Thyroid gland (tissue), 4 donors: Measurements from ENCODE around the gene XRCC4. TPM values are rescaled to one million over a fixed set of nuclear protein-coding genes. Genes with fewer than 3 reads are reported as not detected.

ENCODE experiments used
- DNase-seq, 2 donors: peaks; one replicate each; pipeline ENCODE4 v3.0.0-alpha.2; 2019
- H3K27ac ChIP-seq, 3 donors: fragments of 200-600 bp; sonication (generic); 1 replicate in 2 of 3; 2 replicates in 1 of 3; pipeline ENCODE4 v1.5.1; 2016 to 2019; ENCODE audit warnings: mild to moderate bottlenecking in 1 of 3, moderate library complexity in 1 of 3
- H3K27me3 ChIP-seq: fragments of 200-600 bp; sonication (generic); one replicate; pipeline ENCODE4 v1.5.1; 2019
- H3K36me3 ChIP-seq, 2 donors: fragments of 200-600 bp; sonication (generic); one replicate each; pipeline ENCODE4 v1.5.1; 2016 to 2019
- H3K4me1 ChIP-seq, 2 donors: fragments of 200-600 bp; sonication (generic); one replicate each; pipeline ENCODE4 v1.5.1; 2017 to 2019
- H3K4me3 ChIP-seq, 3 donors: fragments of 200-600 bp; sonication (generic); replicated peaks in 1 of 3; 1 replicate in 2 of 3; 2 replicates in 1 of 3; pipeline ENCODE4 v1.5.1; 2016; ENCODE audit warnings: mild to moderate bottlenecking in 1 of 3
- H3K9me3 ChIP-seq: fragments of 200-600 bp; sonication (generic); one replicate; pipeline ENCODE4 v1.5.1; 2017
- CTCF ChIP-seq, 6 experiments: fragments of 200-600 bp in 3 of 6; fragments of 450-650 bp in 3 of 6; sonication (generic) in 3 of 6; IDR thresholded peaks; one replicate each; pipeline ENCODE4 v1.5.1; 2016 to 2019; ENCODE audit warnings: antibody characterized with exemption in 6 of 6, mild to moderate bottlenecking in 2 of 6, inconsistent platforms in 1 of 6, moderate library complexity in 1 of 6
- POLR2A ChIP-seq, 2 donors: fragments of 450-650 bp; IDR thresholded peaks; one replicate each; pipeline ENCODE4 v1.6.1; 2017; ENCODE audit warnings: antibody characterized with exemption in 2 of 2, mild to moderate bottlenecking in 2 of 2, moderate library complexity in 1 of 2
- WGBS, 2 donors: methylation state at CpG; one replicate each; pipeline ENCODE4 v1.1.5; 2017; 5-methylcytosine and 5-hydroxymethylcytosine counted together
- intact Hi-C: fragments of 100-400 bp; cut with DNase I; formaldehyde crosslinking; loops from one replicate; pipeline ENCODE4 v1.15.1; 2023
- total RNA-seq, 4 donors: library from RNA; depleted of rRNA; stranded (reverse); fragments of >200 nt; gene quantifications; one replicate each; pipeline ENCODE4 v1.2.3, GENCODE V29; 2016

XRCC4 gene
- total RNA-seq, 4 donors from 2014 or later, result 6.7 to 11.6 (median 9.1) TPM

- Histone ChIP-seq H3K27me3 (no peaks in the 10 kb centered on the region), H3K36me3 (no peaks in the 10 kb centered on the region), H3K4me1 (no peaks in the 10 kb centered on the region), H3K4me3 (no peak overlapping the region), H3K9me3 (no peaks in the 10 kb centered on the region), H3K27ac (no peak overlapping the region)
- intact Hi-C loops, result no loop called here
- 89 to 94% methylated on average over 9 of the region's 9 CpGs for WGBS, 2 donors
- no peak for TF ChIP-seq POLR2A (IDR thresholded peaks at IDR 0.05)
- no peak for TF ChIP-seq CTCF (IDR thresholded peaks at IDR 0.05)
- no peak for DNase-seq
Observed at GRCh38 chr5:83357621-83358231, 280.4 kb downstream of the XRCC4 start.

- no peak overlapping the region for H3K4me3 ChIP-seq
- H3K27me3 ChIP-seq, result no peaks in the 10 kb centered on the region
- no peak overlapping the region for H3K27ac ChIP-seq
- TF ChIP-seq CTCF (IDR thresholded peaks at IDR 0.05), result no peak
- H3K4me1 ChIP-seq, result no peaks in the 10 kb centered on the region
- 81 to 89% methylated on average over 2 of the region's 2 CpGs for WGBS, 2 donors
- H3K9me3 ChIP-seq, result no peaks in the 10 kb centered on the region
- DNase-seq, result no peak
- intact Hi-C loops, result no loop called here
- no peaks in the 10 kb centered on the region for H3K36me3 ChIP-seq
Observed at GRCh38 chr5:83360573-83360972, 283.2 kb downstream of the XRCC4 start.

GRCh38 chr5:83362526-83362925 is 285.2 kb downstream of the XRCC4 start:
- Histone ChIP-seq H3K4me3 (no peak overlapping the region), H3K36me3 (no peaks in the 10 kb centered on the region), H3K27ac (no peak overlapping the region), H3K4me1 (no peaks in the 10 kb centered on the region), H3K27me3 (no peaks in the 10 kb centered on the region), H3K9me3 (no peaks in the 10 kb centered on the region)
- TF ChIP-seq POLR2A (IDR thresholded peaks at IDR 0.05), result no peak
- no peak for TF ChIP-seq CTCF (IDR thresholded peaks at IDR 0.05)
- intact Hi-C loops, result no loop called here
- no peak for DNase-seq
- WGBS, 2 donors, result 92 to 97% methylated on average over 1 of the region's 1 CpG

- Histone ChIP-seq H3K27me3 (no peaks in the 10 kb centered on the region), H3K27ac (no peak overlapping the region), H3K9me3 (no peaks in the 10 kb centered on the region), H3K36me3 (no peaks in the 10 kb centered on the region), H3K4me1 (no peaks in the 10 kb centered on the region), H3K4me3 (no peak overlapping the region)
- 92% methylated on average over 7 of the region's 7 CpGs for WGBS, 2 donors
- intact Hi-C loops, result no loop called here
- TF ChIP-seq CTCF (IDR thresholded peaks at IDR 0.05), result no peak
- TF ChIP-seq POLR2A (IDR thresholded peaks at IDR 0.05), result no peak
- no peak for DNase-seq
Observed at GRCh38 chr5:83363111-83363885, 286.0 kb downstream of the XRCC4 start.

GRCh38 chr5:83363886-83364275 is 286.5 kb downstream of the XRCC4 start:
- TF ChIP-seq POLR2A (IDR thresholded peaks at IDR 0.05) (no peak), CTCF (IDR thresholded peaks at IDR 0.05) (no peak)
- no peak overlapping the region for H3K4me3 ChIP-seq
- H3K27me3 ChIP-seq, result no peaks in the 10 kb centered on the region
- intact Hi-C loops, result no loop called here
- no peak overlapping the region for H3K27ac ChIP-seq
- H3K9me3 ChIP-seq, result no peaks in the 10 kb centered on the region
- DNase-seq, result no peak
- WGBS, 2 donors, result 95 to 97% methylated on average over 1 of the region's 1 CpG
- no peaks in the 10 kb centered on the region for H3K36me3 ChIP-seq
- no peaks in the 10 kb centered on the region for H3K4me1 ChIP-seq
